HG03097 (cell line): ENCODE results near the gene NXPH1.
A peak's percentile ranks its signal among the peaks of the same experiment; 100 is the strongest.

Experiments
- ATAC-seq: cut with Tn5 transposase; IDR thresholded peaks from one replicate; pipeline ENCODE4 v1.9.1; 2021; ENCODE audit not compliant: unreplicated experiment, low FRiP score

The NXPH1 gene

DNA sequence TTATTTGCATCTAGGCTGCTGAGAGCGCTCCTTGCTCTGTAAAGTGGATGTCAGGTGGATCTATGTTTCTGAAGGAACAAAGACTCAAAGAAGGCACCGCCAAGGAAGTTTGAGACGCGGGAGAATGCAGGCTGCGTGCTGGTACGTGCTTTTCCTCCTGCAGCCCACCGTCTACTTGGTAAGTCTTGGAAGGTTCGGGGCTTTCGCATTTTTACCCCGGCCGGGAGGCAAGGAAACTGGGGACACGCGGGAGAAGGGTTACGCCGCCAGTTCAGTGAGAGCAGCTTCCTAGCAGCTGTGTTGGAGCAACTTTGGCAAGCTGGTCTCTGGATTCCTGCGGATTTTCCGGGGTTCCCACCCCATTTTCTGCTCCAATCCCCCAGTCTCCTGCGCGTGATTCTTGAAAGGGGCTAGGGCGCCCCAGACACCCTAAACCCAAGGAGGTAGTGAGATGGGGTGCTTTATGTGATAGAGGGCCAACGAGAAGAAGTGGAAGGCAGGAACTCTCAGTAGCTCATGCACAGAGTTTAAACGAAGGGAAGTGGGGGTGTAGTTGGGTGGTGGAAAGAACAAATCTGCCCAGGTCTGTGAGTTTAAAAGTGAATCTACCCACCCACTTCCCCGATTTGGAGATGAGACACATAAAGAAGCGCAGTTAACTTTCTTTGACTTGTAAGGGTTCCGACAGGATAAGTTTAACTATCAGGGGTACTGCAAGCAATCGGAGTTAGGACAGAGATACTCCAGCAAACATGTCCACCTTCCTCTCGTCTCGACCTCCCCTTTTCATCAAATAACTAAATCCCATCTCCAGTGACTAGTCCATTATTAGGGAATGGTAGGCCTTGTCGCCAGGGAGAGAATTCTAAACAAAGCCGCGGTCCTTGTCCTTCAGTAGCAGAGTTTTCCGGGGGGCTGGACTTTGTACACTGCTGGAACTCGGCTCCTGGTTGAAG is 2.5 kb downstream of the NXPH1 start:
- no peak for ATAC-seq

DNA sequence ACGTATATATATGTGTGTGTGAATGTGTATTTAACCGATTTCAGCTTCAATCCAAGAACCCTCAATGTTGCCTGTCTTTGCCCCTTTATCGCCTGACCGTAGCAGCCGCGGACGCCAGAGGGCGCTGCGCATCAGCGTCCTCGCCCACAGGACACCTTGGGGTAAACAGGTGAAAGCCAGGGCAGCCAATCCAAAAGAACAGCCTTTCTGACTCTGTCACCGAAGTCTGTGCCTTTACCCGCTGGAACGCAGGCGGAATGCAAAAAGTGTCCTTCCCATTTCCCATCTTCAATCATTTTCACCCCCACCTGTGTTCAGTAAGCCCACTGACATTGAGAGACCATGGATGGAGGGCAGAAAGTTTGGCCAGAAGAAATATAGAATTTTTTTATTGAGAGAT is 3.6 kb downstream of the NXPH1 start:
- ATAC-seq, result peak; percentile 73

DNA sequence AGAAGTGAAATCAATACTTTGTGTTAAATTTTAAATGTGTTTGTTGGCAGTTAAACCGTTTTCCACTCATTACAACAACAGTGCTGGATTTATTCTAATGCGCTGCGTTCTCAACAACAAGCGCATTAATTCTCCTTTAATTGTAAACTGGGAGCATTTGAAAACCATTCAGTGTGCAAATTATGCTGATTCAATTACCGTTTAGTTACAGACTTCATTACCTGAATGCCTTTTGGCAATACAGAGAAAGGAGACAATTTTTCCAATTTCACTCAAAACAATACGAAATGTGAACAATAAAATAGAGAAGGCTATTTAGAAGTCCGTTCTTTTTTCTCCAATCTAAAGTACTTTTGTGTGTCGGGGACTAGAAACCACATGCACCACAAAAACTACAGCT is 4.2 kb downstream of the NXPH1 start:
- no peak for ATAC-seq

GRCh38 chr7:8440670-8441069 is 7.3 kb downstream of the NXPH1 start:
- ATAC-seq, result no peak

DNA sequence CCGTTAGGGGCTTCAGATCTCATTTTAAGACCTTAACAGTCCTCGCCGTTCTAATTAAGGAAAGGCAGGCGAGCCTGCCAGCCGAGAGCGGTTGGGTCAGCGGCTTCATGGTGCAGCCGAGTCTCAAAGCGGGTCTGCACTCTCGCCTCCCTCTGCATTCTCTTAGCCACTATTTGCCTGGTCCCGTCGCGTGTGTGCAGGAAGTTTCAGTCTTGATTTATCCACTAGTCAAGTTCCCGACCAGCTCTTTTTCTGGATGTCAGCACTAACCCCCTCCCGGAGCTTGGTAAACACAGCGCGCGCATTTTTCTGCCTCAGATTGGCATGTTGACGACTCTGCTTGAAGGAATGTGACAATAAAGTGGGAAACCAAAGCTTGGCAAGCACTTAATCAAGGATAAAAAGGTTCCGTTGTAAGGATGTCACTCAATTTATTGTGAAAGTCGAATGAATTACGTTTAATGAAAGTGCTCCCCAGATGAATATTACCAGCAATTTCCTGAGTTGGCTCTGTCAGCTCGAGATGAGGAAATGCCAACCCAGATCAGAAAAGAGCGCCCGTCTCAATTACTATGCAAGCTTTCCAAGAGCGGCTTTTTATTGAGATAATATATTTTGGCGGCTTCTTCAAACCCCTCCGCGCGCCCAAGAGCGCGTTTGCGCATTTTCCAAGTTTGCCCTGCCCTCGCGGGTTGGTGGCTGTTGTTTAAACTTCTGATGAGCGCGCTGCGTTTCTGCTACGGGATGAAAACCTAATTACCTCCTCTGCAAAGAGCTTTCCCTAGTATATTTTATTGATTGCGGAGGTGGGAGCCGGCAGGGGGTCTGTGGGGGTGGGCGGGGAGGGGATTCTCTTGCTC is 7.9 kb downstream of the NXPH1 start:
- no peak for ATAC-seq

DNA sequence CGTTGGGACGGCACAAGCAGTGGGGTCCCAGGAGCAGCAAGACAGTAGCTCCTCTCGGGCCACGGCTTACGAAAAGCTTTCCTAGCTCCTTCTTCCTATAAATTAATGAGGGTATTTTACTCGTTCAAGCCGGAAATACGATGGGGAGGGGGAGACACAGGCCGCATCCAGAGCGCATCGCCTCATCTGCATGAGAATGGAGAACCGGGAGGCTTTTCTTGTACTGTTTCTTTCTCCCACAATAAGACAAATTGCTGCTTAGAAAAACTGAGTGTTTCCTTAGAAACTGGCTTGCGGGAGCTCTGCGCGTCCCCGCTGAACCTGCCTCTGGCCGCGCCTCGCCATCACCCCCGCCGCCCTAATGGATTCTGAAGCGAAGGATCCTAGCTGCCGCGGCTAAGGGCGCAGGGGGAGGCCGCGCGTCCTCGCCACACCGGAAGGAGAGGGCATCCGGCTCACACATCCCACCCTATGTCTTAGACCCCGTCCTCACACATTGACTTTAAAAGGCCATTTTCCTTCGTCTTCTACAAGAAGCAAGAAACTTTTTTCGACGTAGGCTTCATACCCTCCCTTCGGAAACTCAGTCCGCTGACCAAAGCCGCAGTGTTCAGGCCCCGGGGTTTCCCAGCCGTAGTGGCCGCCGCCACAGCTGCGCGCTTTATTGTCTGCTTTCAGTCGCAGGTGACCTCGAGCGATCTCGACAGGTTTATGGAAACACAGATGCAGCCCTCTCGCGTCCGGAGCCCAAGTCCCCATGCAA is 8.8 kb downstream of the NXPH1 start:
- no peak for ATAC-seq

- peak; percentile 62 for ATAC-seq
These were observed 9.4 kb downstream of the NXPH1 start for GRCh38 chr7:8442814-8443304.

DNA sequence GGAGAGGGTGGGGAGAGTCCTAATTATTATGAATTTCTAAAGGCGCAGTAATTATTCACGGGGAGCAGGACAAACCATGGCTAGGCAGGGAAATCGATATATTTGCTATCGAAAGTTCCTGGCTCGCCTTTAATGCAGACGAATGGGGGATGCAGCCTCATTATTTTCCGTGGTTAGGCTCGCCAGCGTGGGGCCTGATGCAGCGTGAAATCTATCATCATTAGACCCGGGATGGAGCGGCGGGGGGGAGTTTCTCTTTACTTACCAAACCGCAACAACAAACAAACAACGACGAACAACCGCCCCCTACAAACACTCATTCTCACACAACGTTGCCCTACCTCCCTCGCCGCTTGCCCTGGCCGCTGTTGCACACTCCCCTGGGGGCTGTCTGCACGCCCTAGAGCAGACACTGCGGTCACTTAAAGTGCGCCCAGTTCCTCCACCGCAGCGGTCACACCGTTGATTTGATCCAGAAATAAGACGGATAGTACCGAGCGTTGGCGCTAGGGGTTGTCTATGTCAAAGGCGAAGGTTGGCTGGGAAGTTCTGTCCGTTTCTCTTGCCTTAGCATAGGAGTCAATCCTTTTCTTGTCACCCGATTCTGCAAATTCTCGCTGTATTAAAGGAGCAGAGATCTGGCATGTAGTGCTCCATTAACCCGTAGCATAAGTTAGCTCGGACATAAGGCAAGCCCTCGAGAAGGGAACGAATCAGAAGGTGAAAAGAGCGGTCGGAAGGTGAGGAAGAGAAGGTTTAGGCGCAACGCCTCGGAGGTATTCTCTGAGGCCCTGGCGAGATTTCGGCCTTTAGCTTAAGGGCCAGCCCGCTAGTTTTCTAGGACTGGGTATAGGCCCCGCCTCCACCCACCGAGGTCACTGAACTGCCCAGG is 10.4 kb downstream of the NXPH1 start:
- no peak for ATAC-seq

DNA sequence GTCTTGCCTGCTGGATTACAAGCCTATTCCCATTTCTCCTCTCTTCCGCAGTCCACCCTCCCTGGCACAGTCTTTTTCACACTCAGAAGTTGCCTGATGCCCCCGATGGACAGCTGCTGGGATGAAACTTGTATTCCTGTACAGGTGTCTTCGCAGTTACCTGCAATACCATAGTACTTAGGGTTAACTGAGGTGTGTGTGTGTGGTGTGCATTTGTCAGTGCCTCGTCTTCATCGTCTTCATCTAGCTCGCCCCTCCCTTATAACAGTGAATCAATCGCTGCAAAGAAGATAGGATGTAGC is 11.0 kb downstream of the NXPH1 start:
- ATAC-seq, result no peak

GRCh38 chr7:8453535-8453934 is 20.1 kb downstream of the NXPH1 start:
- ATAC-seq, result no peak

DNA sequence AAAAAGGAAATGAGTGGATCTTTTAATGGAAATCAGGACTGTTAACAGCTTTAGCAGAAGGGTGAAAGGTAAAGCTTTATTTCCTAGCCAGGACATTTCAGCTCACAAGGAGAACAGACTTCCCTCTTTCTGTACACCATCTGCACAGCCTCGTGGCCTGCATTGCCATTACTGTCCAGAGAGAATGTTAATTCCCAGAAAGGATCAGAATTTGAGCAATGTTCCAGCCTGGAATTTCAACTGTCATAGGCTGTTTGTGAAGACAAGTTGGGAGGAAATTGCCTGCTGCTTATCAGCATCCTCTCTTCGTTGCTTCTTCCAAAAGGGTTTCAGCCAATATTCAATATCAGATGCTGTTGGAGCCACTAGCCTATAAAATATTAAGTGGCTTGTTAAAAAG is 22.0 kb downstream of the NXPH1 start:
- ATAC-seq, result no peak

DNA sequence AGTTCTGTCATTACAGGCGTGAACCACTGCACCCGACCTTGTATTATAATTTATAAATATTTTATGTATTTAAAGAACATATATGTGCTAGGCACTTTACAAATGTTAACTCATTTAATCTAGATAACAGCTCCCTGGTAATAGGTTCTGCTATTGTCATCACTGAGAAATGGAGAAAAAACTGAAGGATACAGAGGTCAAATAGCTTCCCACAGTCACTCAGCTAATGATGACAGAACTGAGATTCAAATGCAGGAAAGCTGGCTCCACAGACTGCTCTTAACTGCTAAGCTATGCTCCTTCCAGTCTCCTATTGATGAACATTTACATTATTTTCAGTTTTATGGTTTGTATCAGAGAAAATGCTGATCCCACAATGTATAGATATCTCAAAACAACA is 28.9 kb downstream of the NXPH1 start:
- ATAC-seq, result no peak

- no peak for ATAC-seq
These were observed 31.9 kb downstream of the NXPH1 start for GRCh38 chr7:8465338-8465737.

DNA sequence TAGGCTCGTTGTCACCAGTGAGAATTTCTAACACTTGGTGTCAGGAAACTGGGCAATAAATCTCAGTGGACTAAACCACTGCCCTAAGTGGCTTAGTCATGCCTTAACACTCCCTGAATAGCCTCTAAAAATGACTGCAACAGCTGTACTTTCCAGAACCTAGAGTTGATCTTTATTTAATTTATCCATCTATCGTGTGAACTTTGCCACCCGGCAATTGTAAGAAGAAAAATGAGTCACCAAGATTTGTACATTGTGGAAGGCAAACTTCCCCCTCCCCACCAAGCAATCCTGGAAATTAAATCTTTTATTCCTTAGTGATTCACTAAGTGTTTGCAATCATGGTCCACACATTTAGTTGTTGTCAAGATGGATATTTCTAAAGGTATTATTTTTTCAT is 47.1 kb downstream of the NXPH1 start:
- ATAC-seq, result no peak

- no peak for ATAC-seq
These were observed 47.7 kb downstream of the NXPH1 start for GRCh38 chr7:8481096-8481495.

DNA sequence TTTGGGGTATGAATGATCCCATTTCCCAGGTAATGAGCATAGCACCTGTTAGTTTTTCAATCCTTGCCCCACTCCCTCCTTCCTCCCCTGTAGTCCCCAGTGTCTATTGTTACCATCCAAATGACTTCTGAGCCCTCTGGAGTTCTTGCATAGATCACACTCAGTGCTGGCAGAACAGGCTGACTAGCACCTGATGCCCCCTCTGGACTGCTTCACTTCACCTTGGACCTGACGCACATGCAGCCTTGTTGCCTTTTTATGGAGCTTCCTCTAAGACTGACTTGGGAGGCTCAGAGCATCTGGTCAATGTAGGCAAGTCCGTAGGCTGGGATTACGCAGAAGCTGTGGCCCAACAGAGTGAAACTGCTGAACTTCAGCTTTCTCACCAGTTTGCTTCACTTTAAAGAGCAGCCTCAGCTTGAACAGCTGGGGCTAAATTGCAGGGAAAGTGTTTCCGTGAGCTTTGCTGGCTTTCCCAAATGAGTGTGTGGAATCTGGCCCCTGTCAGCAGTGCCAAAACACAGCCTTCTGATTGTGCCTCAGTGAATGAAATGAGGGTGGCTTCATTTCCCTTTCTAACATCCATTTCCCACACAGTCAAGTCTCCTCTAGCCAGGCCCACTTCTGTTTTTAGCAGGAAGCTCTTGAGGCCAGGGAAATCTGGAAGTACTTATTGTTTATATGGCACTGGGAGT is 48.5 kb downstream of the NXPH1 start:
- no peak for ATAC-seq

DNA sequence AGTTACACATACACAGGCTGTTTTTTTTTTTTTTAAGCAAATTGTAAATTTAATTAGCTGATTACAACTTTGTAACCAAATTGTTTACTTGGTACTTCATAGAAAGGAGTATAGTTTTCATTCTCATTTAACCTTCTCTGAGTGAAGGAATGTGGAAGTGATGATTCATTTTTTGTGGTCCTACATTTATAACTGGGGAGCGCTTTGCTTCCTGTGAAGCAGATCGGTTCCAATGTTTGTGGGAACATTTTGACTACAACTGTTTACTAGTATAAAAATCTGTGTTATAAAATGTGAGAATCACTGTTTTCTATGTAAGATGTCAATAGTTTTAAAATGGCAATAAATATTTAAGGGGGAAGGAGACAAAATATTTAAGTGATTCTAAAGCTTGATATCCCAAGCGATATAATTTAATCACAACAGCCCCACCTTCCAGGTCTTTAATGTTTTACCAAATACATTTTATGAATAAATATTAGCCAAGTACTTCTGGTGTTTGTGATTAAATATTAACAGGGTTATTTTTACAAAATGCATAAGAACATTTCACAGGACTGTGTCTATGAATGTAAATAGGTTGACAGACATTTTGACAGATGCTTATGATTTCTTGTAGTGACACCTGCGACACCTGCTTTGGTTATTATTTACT is 57.1 kb downstream of the NXPH1 start:
- no peak for ATAC-seq

GRCh38 chr7:8491106-8491505 is 57.7 kb downstream of the NXPH1 start:
- ATAC-seq, result no peak
